UCSD-AML1 (cell line): ENCODE data around the gene CDC23.
A peak's percentile ranks its signal among the peaks of the same experiment; 100 is the strongest.
"Not testable (repeated sequence)": the region's sequence is repeated elsewhere in the genome, so short reads cannot be mapped to it uniquely, and the experiment has no call there.

Source experiments
- DNase-seq: peaks from one replicate; lab custom pipeline; 2025; ENCODE audit not compliant: unreplicated experiment; lab: John Stamatoyannopoulos, UW

The CDC23 gene

GRCh38 chr5:138213161-138214029 is at the start of gene CDC23:
Gene CDC23 (minus strand): TSS chr5:138213323. CDS start chr5:138213312, 11 bp downstream.
- DNase-seq, result peak; percentile 84

- no peak for DNase-seq
Observed at GRCh38 chr5:138258704-138259292, 45.7 kb upstream of the CDC23 start.

- no peak for DNase-seq
Observed at GRCh38 chr5:138257583-138257982, 44.5 kb upstream of the CDC23 start.

GRCh38 chr5:138252944-138253343 is 39.8 kb upstream of the CDC23 start:
- DNase-seq, result no peak

- DNase-seq, result not testable (repeated sequence)
Observed at GRCh38 chr5:138247800-138248199, 34.7 kb upstream of the CDC23 start.

GRCh38 chr5:138246822-138247221 is 33.7 kb upstream of the CDC23 start:
- no peak for DNase-seq

- DNase-seq, result no peak
Observed at GRCh38 chr5:138246334-138246733, 33.2 kb upstream of the CDC23 start.

- DNase-seq, result no peak
Observed at GRCh38 chr5:138245717-138246116, 32.6 kb upstream of the CDC23 start.

GRCh38 chr5:138243794-138244193 is 30.7 kb upstream of the CDC23 start:
- no peak for DNase-seq

GRCh38 chr5:138241688-138242571 is 28.8 kb upstream of the CDC23 start:
- DNase-seq, result peak; percentile 17

- peak; percentile 23 for DNase-seq
Observed at GRCh38 chr5:138240650-138241385, 27.7 kb upstream of the CDC23 start.

GRCh38 chr5:138238034-138238433 is 24.9 kb upstream of the CDC23 start:
- no peak for DNase-seq

GRCh38 chr5:138234651-138235050 is 21.5 kb upstream of the CDC23 start:
- DNase-seq, result no peak

- no peak for DNase-seq
Observed at GRCh38 chr5:138233280-138233679, 20.2 kb upstream of the CDC23 start.

- DNase-seq, result no peak
Observed at GRCh38 chr5:138230981-138231589, 18.0 kb upstream of the CDC23 start.

- no peak for DNase-seq
Observed at GRCh38 chr5:138230261-138230660, 17.1 kb upstream of the CDC23 start.

- no peak for DNase-seq
Observed at GRCh38 chr5:138229387-138229786, 16.3 kb upstream of the CDC23 start.

- no peak for DNase-seq
Observed at GRCh38 chr5:138226910-138227309, 13.8 kb upstream of the CDC23 start.

- DNase-seq, result no peak
Observed at GRCh38 chr5:138224712-138225111, 11.6 kb upstream of the CDC23 start.

GRCh38 chr5:138223532-138223931 is 10.4 kb upstream of the CDC23 start:
- no peak for DNase-seq
